Endothelial cell of umbilical vein (primary cell): ENCODE measurements around the gene STARD13. TPM values are rescaled to one million over a fixed set of nuclear protein-coding genes. Genes with fewer than 3 reads are reported as not detected.

Experiments
- BruUV-seq: library from RNA; stranded (reverse); fragments of 400-500 nt; replicated peaks from 2 replicates; lab custom pipeline; 2021; lab: Mats Ljungman, UMichigan
- CTCF ChIA-PET: fragments of 300-600, 350-600 bp; sonication (Branson Sonifier 250); formaldehyde crosslinking; loops from one replicate; lab custom pipeline; 2021; ENCODE audit warnings: antibody characterized with exemption, inconsistent platforms; lab: Charles Lee
- POLR2A ChIA-PET: fragments of 300-600, 350-600 bp; sonication (Branson Sonifier 250); formaldehyde crosslinking; loops from one replicate; lab custom pipeline; 2021; ENCODE audit warnings: antibody characterized with exemption, inconsistent platforms; lab: Charles Lee
- DNase-seq: peaks from one replicate; pipeline ENCODE4 v3.0.0-alpha.2; 2011; ENCODE audit warnings: low read depth, low spot score
- FAIRE-seq: peaks from 2 replicates; lab custom pipeline; 2011; peaks lifted over from hg19 to GRCh38; lab: Jason Lieb, UNC
- H2AFZ ChIP-seq: 2 replicates; pipeline ENCODE4 v1.6.0; 2012; ENCODE audit warnings: low read depth, low read length, control low read depth, inconsistent platforms
- H3K27ac ChIP-seq: 2 replicates; pipeline ENCODE4 v1.5.1; 2011; ENCODE audit warnings: low read depth, mild to moderate bottlenecking, control low read depth, low read length, moderate library complexity; ENCODE audit not compliant: insufficient read depth
- H3K27me3 ChIP-seq, 2 experiments: 2 replicates each; pipeline versions ENCODE4 v1.6.0 to v1.6.1; 2011; ENCODE audit warnings: low read length in 2 of 2, mixed read lengths in 1 of 2; ENCODE audit not compliant: control insufficient read depth in 2 of 2, insufficient read depth in 2 of 2
- H3K36me3 ChIP-seq, 2 experiments: 2 replicates in 1 of 2; 3 replicates in 1 of 2; pipeline ENCODE4 v1.5.1; 2011; ENCODE audit warnings: low read length in 2 of 2, mild to moderate bottlenecking in 1 of 2, moderate library complexity in 1 of 2; ENCODE audit not compliant: control insufficient read depth in 2 of 2, insufficient read depth in 2 of 2; ENCODE audit errors: extremely low read depth in 1 of 2
- H3K4me1 ChIP-seq: 3 replicates; pipeline ENCODE4 v1.5.1; 2011; ENCODE audit warnings: mild to moderate bottlenecking, low read length; ENCODE audit not compliant: control insufficient read depth, insufficient read depth; ENCODE audit errors: extremely low read depth
- H3K4me2 ChIP-seq: 2 replicates; pipeline ENCODE4 v1.6.1; 2011; ENCODE audit warnings: low read length, control low read depth, mixed read lengths; ENCODE audit not compliant: insufficient read depth
- H3K4me3 ChIP-seq, 3 experiments: fragments of 200-600 bp in 1 of 3; sonication (generic), shearing (Covaris generic) in 1 of 3; replicated peaks in 1 of 3; 2 replicates each; pipeline ENCODE4 v1.5.1; 2011 to 2016; ENCODE audit warnings: control low read depth in 3 of 3, low read length in 3 of 3, mild to moderate bottlenecking in 2 of 3, inconsistent platforms in 1 of 3, low read depth in 1 of 3, moderate library complexity in 1 of 3; ENCODE audit not compliant: insufficient read depth in 1 of 3
- H3K79me2 ChIP-seq: 2 replicates; pipeline ENCODE4 v1.6.0; 2012; ENCODE audit warnings: low read length, inconsistent platforms; ENCODE audit not compliant: control insufficient read depth, insufficient read depth
- H3K9ac ChIP-seq: replicated peaks from 2 replicates; pipeline ENCODE3; 2011; ENCODE audit warnings: low read length, control low read depth; ENCODE audit not compliant: insufficient read depth; ENCODE audit errors: extremely low read depth
- H3K9me1 ChIP-seq: replicated peaks from 3 replicates; pipeline ENCODE4 v1.6.0; 2011; ENCODE audit warnings: mild to moderate bottlenecking, low read length; ENCODE audit not compliant: control insufficient read depth, insufficient read depth; ENCODE audit errors: extremely low read depth
- H3K9me3 ChIP-seq: replicated peaks from 2 replicates; pipeline ENCODE4 v1.5.1; 2012; ENCODE audit warnings: low read length, inconsistent platforms; ENCODE audit not compliant: control insufficient read depth, insufficient read depth
- H4K20me1 ChIP-seq: replicated peaks from 2 replicates; pipeline ENCODE3; 2011; ENCODE audit warnings: mild to moderate bottlenecking, low read length; ENCODE audit not compliant: control insufficient read depth, insufficient read depth; ENCODE audit errors: extremely low read depth
- CTCF ChIP-seq, 2 donors: IDR thresholded peaks; 1 replicate in 1 of 2; 2 replicates in 1 of 2; pipeline ENCODE4 v1.5.1; 2011; ENCODE audit warnings: low read length in 2 of 2, mild to moderate bottlenecking in 2 of 2, moderate library complexity in 2 of 2, control low read depth in 1 of 2, inconsistent platforms in 1 of 2, low read depth in 1 of 2; ENCODE audit not compliant: insufficient read depth in 1 of 2; ENCODE audit errors: extremely low read depth in 1 of 2
- EZH2 ChIP-seq: IDR thresholded peaks from 2 replicates; pipeline ENCODE4 v1.6.1; 2012; ENCODE audit warnings: borderline replicate concordance, low read depth, mild to moderate bottlenecking, moderate library complexity, low read length, inconsistent platforms; ENCODE audit not compliant: severe bottlenecking
- FOS ChIP-seq: IDR thresholded peaks from 2 replicates; pipeline ENCODE4 v1.6.1; 2011; ENCODE audit warnings: mild to moderate bottlenecking, low read length, moderate library complexity, borderline replicate concordance; ENCODE audit not compliant: insufficient read depth
- GATA2 ChIP-seq: IDR thresholded peaks from 2 replicates; pipeline ENCODE4 v1.7.0; 2011; ENCODE audit warnings: low read depth, mild to moderate bottlenecking, moderate library complexity, mixed read lengths, low read length; ENCODE audit not compliant: insufficient read length, insufficient read depth
- JUN ChIP-seq: IDR thresholded peaks from 2 replicates; pipeline ENCODE4 v1.6.1; 2011; ENCODE audit warnings: borderline replicate concordance, low read depth; ENCODE audit not compliant: insufficient read length, insufficient read depth
- MYC ChIP-seq: IDR thresholded peaks from one replicate; pipeline ENCODE4 v1.6.1; 2011; ENCODE audit warnings: mild to moderate bottlenecking, low read depth, low read length
- POLR2A ChIP-seq: IDR thresholded peaks from 2 replicates; pipeline ENCODE4 v1.6.1; 2012; ENCODE audit warnings: low read depth, mild to moderate bottlenecking, control low read depth, low read length
- POLR2AphosphoS5 ChIP-seq: IDR thresholded peaks from 2 replicates; pipeline ENCODE4 v1.6.1; 2012; ENCODE audit warnings: low read depth, mild to moderate bottlenecking, control low read depth, low read length, moderate library complexity; ENCODE audit not compliant: insufficient read depth
- dilution Hi-C: fragments of 300-500 bp; cut with MboI; formaldehyde crosslinking; loops from one replicate; pipeline ENCODE4 v1.15.0; 2019; ENCODE audit warnings: low sequenced_read_pairs; ENCODE audit not compliant: extremely low pct_ligation_motif_present
- intact Hi-C: fragments of 100-400 bp; cut with micrococcal nuclease; formaldehyde crosslinking; loops from one replicate; pipeline ENCODE4 v1.10.0; 2022
- polyA plus RNA-seq, 4 experiments: library from polyadenylated mRNA; depleted of rRNA in 3 of 4; stranded (reverse) in 3 of 4; unstranded in 1 of 4; fragments of >200 nt; gene quantifications; 2 replicates each; pipeline versions ENCODE4 v1.2.1 to v1.2.3, GENCODE V29; 2011 to 2012; ENCODE audit warnings: missing spikeins in 1 of 4
- total RNA-seq: library from RNA; stranded (reverse); gene quantifications from 2 replicates; pipeline ENCODE4 v1.2.3, GENCODE V29; 2021

Gene STARD13
- total and polyA plus RNA-seq, 2 donors (not counting 3 experiments of a cell fraction or from before 2014, with no cell fraction given) = 11.0 to 47.7 TPM

- no peak overlapping the region for H3K27ac ChIP-seq
- no peak for FAIRE-seq
- no peaks in the 10 kb centered on the region for H3K27me3 ChIP-seq
- H3K4me3 ChIP-seq = no peak overlapping the region
- no peak for DNase-seq
- no peaks in the 10 kb centered on the region for H3K9me1 ChIP-seq
- no peaks in the 10 kb centered on the region for H3K79me2 ChIP-seq
- BruUV-seq = no TSS peak
- CTCF ChIA-PET = no interaction called here
- no peaks in the 10 kb centered on the region for H3K9me3 ChIP-seq
- no peak overlapping the region for H3K9ac ChIP-seq
- H3K4me2 ChIP-seq = no peak overlapping the region
- H3K4me1 ChIP-seq = peaks cover 3% of the 10 kb centered on the region
- POLR2A ChIA-PET = no interaction called here
- H2AFZ ChIP-seq = no peak overlapping the region
- H4K20me1 ChIP-seq = no peaks in the 10 kb centered on the region
- intact Hi-C loops (no loop called here), dilution Hi-C loops (no loop called here)
- TF ChIP-seq POLR2A (no peak), GATA2 (no peak), MYC (no peak), FOS (no peak), CTCF (IDR thresholded peaks at IDR 0.05; ENCODE audit: extremely low read depth in 1 of 2, insufficient read depth in 1 of 2, low read depth in 1 of 2, low read length in 2 of 2) (no peak), POLR2AphosphoS5 (no peak), JUN (no peak), EZH2 (no peak)
- no peaks in the 10 kb centered on the region for H3K36me3 ChIP-seq
Measured at GRCh38 chr13:33313504-33313903, 27.9 kb upstream of the STARD13 start.
